GM12875 (cell line): ENCODE data around the gene HMCN1.
"Not testable (repeated sequence)": the region's sequence is repeated elsewhere in the genome, so short reads cannot be mapped to it uniquely, and the experiment has no call there.

ENCODE experiments used
- H3K4me3 ChIP-seq: one replicate; pipeline ENCODE4 v1.5.1; 2011; ENCODE audit warnings: low read depth, low read length, control low read depth
- TF ChIP-seq, protein P1 (sequence below): IDR thresholded peaks from 2 replicates; pipeline ENCODE4 v1.5.1; 2011; ENCODE audit warnings: low read depth, mild to moderate bottlenecking, control low read depth, inconsistent platforms, low read length, moderate library complexity, borderline replicate concordance; ENCODE audit not compliant: insufficient read depth

The HMCN1 gene

DNA sequence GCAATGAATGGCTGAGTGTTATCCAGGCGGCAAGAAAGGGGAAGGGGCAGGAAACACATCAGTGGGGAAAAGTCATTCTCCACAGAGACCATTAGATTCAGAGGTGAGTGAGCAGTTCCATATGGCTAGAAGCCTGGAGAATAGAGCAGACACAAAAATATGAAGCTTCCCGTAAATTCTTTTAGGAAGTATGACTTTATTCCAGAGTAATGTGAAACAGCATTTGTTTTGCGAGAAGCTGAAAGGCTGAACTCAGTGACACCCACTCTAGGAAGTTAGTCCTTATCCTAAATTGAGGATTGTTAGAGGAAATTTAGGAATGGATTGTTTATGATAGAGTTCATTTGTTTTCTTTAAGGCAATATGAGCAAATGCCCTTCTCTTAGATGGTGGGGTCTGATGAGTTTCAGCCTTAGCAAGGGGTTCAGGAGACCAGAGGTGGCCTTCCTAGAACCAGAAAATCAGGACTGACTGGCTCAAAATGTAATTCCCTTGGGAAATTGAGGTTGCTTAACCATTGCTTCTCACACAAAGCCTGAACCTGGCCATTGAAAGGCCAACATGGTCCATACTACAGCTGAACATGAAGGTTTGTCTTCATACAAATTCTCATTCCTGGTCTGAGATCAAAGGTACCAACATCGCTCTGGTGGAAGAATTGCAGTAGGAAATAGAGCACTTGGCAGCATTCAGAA lies 473.3 kb downstream of the HMCN1 start:
- H3K4me3 ChIP-seq = no peak overlapping the region
- TF ChIP-seq, protein P1, sequence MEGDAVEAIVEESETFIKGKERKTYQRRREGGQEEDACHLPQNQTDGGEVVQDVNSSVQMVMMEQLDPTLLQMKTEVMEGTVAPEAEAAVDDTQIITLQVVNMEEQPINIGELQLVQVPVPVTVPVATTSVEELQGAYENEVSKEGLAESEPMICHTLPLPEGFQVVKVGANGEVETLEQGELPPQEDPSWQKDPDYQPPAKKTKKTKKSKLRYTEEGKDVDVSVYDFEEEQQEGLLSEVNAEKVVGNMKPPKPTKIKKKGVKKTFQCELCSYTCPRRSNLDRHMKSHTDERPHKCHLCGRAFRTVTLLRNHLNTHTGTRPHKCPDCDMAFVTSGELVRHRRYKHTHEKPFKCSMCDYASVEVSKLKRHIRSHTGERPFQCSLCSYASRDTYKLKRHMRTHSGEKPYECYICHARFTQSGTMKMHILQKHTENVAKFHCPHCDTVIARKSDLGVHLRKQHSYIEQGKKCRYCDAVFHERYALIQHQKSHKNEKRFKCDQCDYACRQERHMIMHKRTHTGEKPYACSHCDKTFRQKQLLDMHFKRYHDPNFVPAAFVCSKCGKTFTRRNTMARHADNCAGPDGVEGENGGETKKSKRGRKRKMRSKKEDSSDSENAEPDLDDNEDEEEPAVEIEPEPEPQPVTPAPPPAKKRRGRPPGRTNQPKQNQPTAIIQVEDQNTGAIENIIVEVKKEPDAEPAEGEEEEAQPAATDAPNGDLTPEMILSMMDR = no peak

- no peak overlapping the region for H3K4me3 ChIP-seq
These were observed 474.4 kb downstream of the HMCN1 start for GRCh38 chr1:186208405-186209129.

GRCh38 chr1:186210258-186210657 lies 476.1 kb downstream of the HMCN1 start:
- TF ChIP-seq, protein P1 = no peak
- H3K4me3 ChIP-seq = no peak overlapping the region

More at GRCh38 chr1:186208405-186209129, 474.4 kb downstream of the HMCN1 start:
- TF ChIP-seq, protein P1 = no peak

DNA sequence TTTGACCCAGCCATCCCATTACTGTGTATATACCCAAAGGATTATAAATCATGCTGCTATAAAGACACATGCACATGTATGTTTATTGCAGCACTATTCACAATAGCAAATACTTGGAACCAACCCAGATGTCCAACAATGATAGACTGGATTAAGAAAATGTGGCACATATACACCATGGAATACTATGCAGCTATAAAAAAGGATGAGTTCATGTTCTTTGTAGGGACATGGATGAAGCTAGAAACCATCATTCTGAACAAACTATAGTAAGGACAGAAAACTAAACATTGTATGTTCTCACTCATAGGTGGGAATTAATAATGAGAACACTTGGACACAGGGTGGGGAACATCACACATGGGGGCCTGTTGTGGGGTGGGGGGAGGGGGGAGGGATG lies 477.4 kb downstream of the HMCN1 start:
- not testable (repeated sequence) for H3K4me3 ChIP-seq

DNA sequence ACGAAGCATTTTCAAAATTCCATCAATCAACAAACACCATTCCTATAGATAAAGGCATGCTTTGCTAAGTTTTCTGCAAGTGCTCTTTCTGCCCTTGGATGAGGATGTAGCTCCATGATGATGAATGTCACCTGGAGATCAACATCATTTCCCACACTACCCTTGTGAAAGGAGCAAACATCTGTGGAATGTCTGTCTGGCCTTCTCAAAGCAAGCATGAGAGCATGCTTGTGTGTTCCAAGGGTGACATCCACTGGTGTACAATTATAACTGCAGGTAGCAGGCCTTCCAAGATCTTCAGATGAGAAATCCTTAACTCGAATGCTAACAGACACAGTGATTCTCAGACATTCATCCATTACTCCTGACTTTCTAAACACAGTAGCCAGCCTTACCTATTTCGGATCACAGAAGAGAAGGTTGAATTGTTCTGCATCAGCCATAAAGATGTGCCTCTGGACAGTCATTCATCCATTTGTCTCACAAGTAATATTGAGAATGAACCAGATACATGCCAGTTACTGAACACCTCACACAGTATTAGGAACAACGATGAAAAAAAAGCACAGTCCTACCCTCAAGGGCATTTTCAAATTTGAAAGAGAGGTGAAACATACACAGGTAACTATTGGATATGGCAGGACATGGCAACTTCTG lies 478.5 kb downstream of the HMCN1 start:
- H3K4me3 ChIP-seq = no peak overlapping the region

GRCh38 chr1:186213225-186213607 lies 479.0 kb downstream of the HMCN1 start:
- TF ChIP-seq, protein P1 = no peak
- H3K4me3 ChIP-seq = no peak overlapping the region

More for the DNA sequence above, 478.5 kb downstream of the HMCN1 start:
- TF ChIP-seq, protein P1 = peak; percentile 71

GRCh38 chr1:186214791-186215190 lies 480.6 kb downstream of the HMCN1 start:
- no peak overlapping the region for H3K4me3 ChIP-seq
- TF ChIP-seq, protein P1 = no peak
